Measurements from ENCODE around the gene PCSK4. TPM values are rescaled to one million over a fixed set of nuclear protein-coding genes. Genes with fewer than 3 reads are reported as not detected.

The PCSK4 gene
- polyA plus RNA-seq, 4 donors = 4.5 to 13.0 (median 8.8) TPM

- Histone ChIP-seq H3K9me3 (ENCODE audit: control insufficient read depth in 2 of 2, insufficient read depth in 1 of 2, low read depth in 1 of 2, low read length in 1 of 2) (peaks cover 0 to 18% of the 10 kb centered on the region in 2 donors), H3K4me3 (ENCODE audit: low read depth in 1 of 3, low read length in 3 of 3) (peak overlapping the region in 2 of 3 donors; percentile 11 to 95), H3K36me3 (ENCODE audit: control insufficient read depth in 3 of 3, insufficient read depth in 2 of 3, low read depth in 1 of 3, low read length in 3 of 3) (peaks cover 0 to 31% (median 0%) of the 10 kb centered on the region in 3 donors), H3K27me3 (ENCODE audit: control insufficient read depth in 3 of 3, insufficient read depth in 3 of 3, low read length in 3 of 3) (peaks cover 0 to 12% (median 0%) of the 10 kb centered on the region in 3 donors), H3K27ac (ENCODE audit: low read depth in 1 of 3, low read length in 2 of 3) (peak overlapping the region in 1 of 3 donors; percentile 87), H3K4me1 (ENCODE audit: control insufficient read depth in 3 of 3, insufficient read depth in 2 of 3, low read depth in 1 of 3, low read length in 2 of 3) (peaks cover 2 to 38% (median 6%) of the 10 kb centered on the region in 3 donors)
- DNase-seq (peak in 1 of 2 donors; percentile 72), FAIRE-seq (no peak)
- WGBS, 3 donors = 12 to 47% (median 27%) methylated on average over 17 to 25 of the region's 25 CpGs
These were observed 20.3 kb upstream of the PCSK4 start for GRCh38 chr19:1510442-1510806.

- DNase-seq (no peak), FAIRE-seq (no peak)
- peaks cover 2 to 38% (median 6%) of the 10 kb centered on the region in 3 donors for H3K4me1 ChIP-seq (ENCODE audit: control insufficient read depth in 3 of 3, insufficient read depth in 2 of 3, low read depth in 1 of 3, low read length in 2 of 3)
- WGBS, 3 donors = 49 to 53% (median 51%) methylated on average over 11 of the region's 11 CpGs
- peaks cover 0 to 18% of the 10 kb centered on the region in 2 donors for H3K9me3 ChIP-seq (ENCODE audit: control insufficient read depth in 2 of 2, insufficient read depth in 1 of 2, low read depth in 1 of 2, low read length in 1 of 2)
- peak overlapping the region in 1 of 3 donors; percentile 87 for H3K27ac ChIP-seq (ENCODE audit: low read depth in 1 of 3, low read length in 2 of 3)
- H3K4me3 ChIP-seq (ENCODE audit: low read depth in 1 of 3, low read length in 3 of 3) = peak overlapping the region in 1 of 3 donors; percentile 2
- H3K27me3 ChIP-seq (ENCODE audit: control insufficient read depth in 3 of 3, insufficient read depth in 3 of 3, low read length in 3 of 3) = peaks cover 0 to 6% (median 0%) of the 10 kb centered on the region in 3 donors
- peaks cover 0 to 37% (median 0%) of the 10 kb centered on the region in 3 donors for H3K36me3 ChIP-seq (ENCODE audit: control insufficient read depth in 3 of 3, insufficient read depth in 2 of 3, low read depth in 1 of 3, low read length in 3 of 3)
These were observed 19.7 kb upstream of the PCSK4 start for GRCh38 chr19:1509602-1510441.

- Histone ChIP-seq H3K4me1 (ENCODE audit: control insufficient read depth in 3 of 3, insufficient read depth in 2 of 3, low read depth in 1 of 3, low read length in 2 of 3) (peaks cover 2 to 46% (median 6%) of the 10 kb centered on the region in 3 donors), H3K36me3 (ENCODE audit: control insufficient read depth in 3 of 3, insufficient read depth in 2 of 3, low read depth in 1 of 3, low read length in 3 of 3) (peaks cover 0 to 39% (median 0%) of the 10 kb centered on the region in 3 donors), H3K9me3 (ENCODE audit: control insufficient read depth in 2 of 2, insufficient read depth in 1 of 2, low read depth in 1 of 2, low read length in 1 of 2) (peaks cover 0 to 18% of the 10 kb centered on the region in 2 donors), H3K4me3 (ENCODE audit: low read depth in 1 of 3, low read length in 3 of 3) (peak overlapping the region in 1 of 3 donors; percentile 24), H3K27ac (ENCODE audit: low read depth in 1 of 3, low read length in 2 of 3) (peak overlapping the region; percentile 17 to 67 (median 35)), H3K27me3 (ENCODE audit: control insufficient read depth in 3 of 3, insufficient read depth in 3 of 3, low read length in 3 of 3) (peaks cover 0 to 8% (median 2%) of the 10 kb centered on the region in 3 donors)
- DNase-seq = no peak
- FAIRE-seq = no peak
- WGBS, 3 donors = 32 to 36% (median 33%) methylated on average over 12 of the region's 12 CpGs
These were observed 18.3 kb upstream of the PCSK4 start for GRCh38 chr19:1508507-1508856.

GRCh38 chr19:1507763-1508506, 17.8 kb upstream of the PCSK4 start:
- Histone ChIP-seq H3K9me3 (ENCODE audit: control insufficient read depth in 2 of 2, insufficient read depth in 1 of 2, low read depth in 1 of 2, low read length in 1 of 2) (peaks cover 0 to 18% of the 10 kb centered on the region in 2 donors), H3K27me3 (ENCODE audit: control insufficient read depth in 3 of 3, insufficient read depth in 3 of 3, low read length in 3 of 3) (peaks cover 0 to 13% (median 2%) of the 10 kb centered on the region in 3 donors), H3K4me3 (ENCODE audit: low read depth in 1 of 3, low read length in 3 of 3) (peak overlapping the region in 2 of 3 donors; percentile 32 to 42), H3K36me3 (ENCODE audit: control insufficient read depth in 3 of 3, insufficient read depth in 2 of 3, low read depth in 1 of 3, low read length in 3 of 3) (peaks cover 0 to 39% (median 0%) of the 10 kb centered on the region in 3 donors), H3K4me1 (ENCODE audit: control insufficient read depth in 3 of 3, insufficient read depth in 2 of 3, low read depth in 1 of 3, low read length in 2 of 3) (peaks cover 2 to 52% (median 6%) of the 10 kb centered on the region in 3 donors), H3K27ac (ENCODE audit: low read depth in 1 of 3, low read length in 2 of 3) (peak overlapping the region; percentile 35 to 95 (median 91))
- FAIRE-seq (no peak), DNase-seq (peak; percentile 95 to 98)
- 2 to 4% (median 2%) methylated on average over 42 to 46 of the region's 46 CpGs for WGBS, 3 donors

- peaks cover 2 to 56% (median 6%) of the 10 kb centered on the region in 3 donors for H3K4me1 ChIP-seq (ENCODE audit: control insufficient read depth in 3 of 3, insufficient read depth in 2 of 3, low read depth in 1 of 3, low read length in 2 of 3)
- WGBS, 3 donors = 66 to 67% (median 66%) methylated on average over 22 to 23 of the region's 23 CpGs
These were observed 17.1 kb upstream of the PCSK4 start for GRCh38 chr19:1507192-1507660.

GRCh38 chr19:1505991-1506881, 16.1 kb upstream of the PCSK4 start:
- H3K4me1 ChIP-seq (ENCODE audit: control insufficient read depth in 3 of 3, insufficient read depth in 2 of 3, low read depth in 1 of 3, low read length in 2 of 3) = peaks cover 2 to 55% (median 6%) of the 10 kb centered on the region in 3 donors
- DNase-seq = no peak
- FAIRE-seq = no peak
- H3K27ac ChIP-seq (ENCODE audit: low read depth in 1 of 3, low read length in 2 of 3) = no peak overlapping the region
- peaks cover 0 to 15% of the 10 kb centered on the region in 2 donors for H3K9me3 ChIP-seq (ENCODE audit: control insufficient read depth in 2 of 2, insufficient read depth in 1 of 2, low read depth in 1 of 2, low read length in 1 of 2)
- no peak overlapping the region for H3K4me3 ChIP-seq (ENCODE audit: low read depth in 1 of 3, low read length in 3 of 3)
- 89 to 90% (median 89%) methylated on average over 44 to 45 of the region's 45 CpGs for WGBS, 3 donors
- peaks cover 0 to 13% (median 2%) of the 10 kb centered on the region in 3 donors for H3K27me3 ChIP-seq (ENCODE audit: control insufficient read depth in 3 of 3, insufficient read depth in 3 of 3, low read length in 3 of 3)
- peaks cover 0 to 39% (median 0%) of the 10 kb centered on the region in 3 donors for H3K36me3 ChIP-seq (ENCODE audit: control insufficient read depth in 3 of 3, insufficient read depth in 2 of 3, low read depth in 1 of 3, low read length in 3 of 3)

More at GRCh38 chr19:1507192-1507660, 17.1 kb upstream of the PCSK4 start:
- FAIRE-seq = no peak
- Histone ChIP-seq H3K36me3 (ENCODE audit: control insufficient read depth in 3 of 3, insufficient read depth in 2 of 3, low read depth in 1 of 3, low read length in 3 of 3) (peaks cover 0 to 39% (median 0%) of the 10 kb centered on the region in 3 donors), H3K9me3 (ENCODE audit: control insufficient read depth in 2 of 2, insufficient read depth in 1 of 2, low read depth in 1 of 2, low read length in 1 of 2) (peaks cover 0 to 15% of the 10 kb centered on the region in 2 donors), H3K27me3 (ENCODE audit: control insufficient read depth in 3 of 3, insufficient read depth in 3 of 3, low read length in 3 of 3) (peaks cover 0 to 13% (median 2%) of the 10 kb centered on the region in 3 donors), H3K4me3 (ENCODE audit: low read depth in 1 of 3, low read length in 3 of 3) (peak overlapping the region in 2 of 3 donors; percentile 32 to 42), H3K27ac (ENCODE audit: low read depth in 1 of 3, low read length in 2 of 3) (peak overlapping the region; percentile 34 to 95 (median 91))
- no peak for DNase-seq

GRCh38 chr19:1505012-1505411, 14.9 kb upstream of the PCSK4 start:
- FAIRE-seq (no peak), DNase-seq (no peak)
- no peak overlapping the region for H3K4me3 ChIP-seq (ENCODE audit: low read depth in 1 of 3, low read length in 3 of 3)
- H3K36me3 ChIP-seq (ENCODE audit: control insufficient read depth in 3 of 3, insufficient read depth in 2 of 3, low read depth in 1 of 3, low read length in 3 of 3) = peaks cover 0 to 37% (median 0%) of the 10 kb centered on the region in 3 donors
- H3K9me3 ChIP-seq (ENCODE audit: control insufficient read depth in 2 of 2, insufficient read depth in 1 of 2, low read depth in 1 of 2, low read length in 1 of 2) = peaks cover 0 to 17% of the 10 kb centered on the region in 2 donors
- H3K4me1 ChIP-seq (ENCODE audit: control insufficient read depth in 3 of 3, insufficient read depth in 2 of 3, low read depth in 1 of 3, low read length in 2 of 3) = peaks cover 2 to 48% (median 6%) of the 10 kb centered on the region in 3 donors
- no peak overlapping the region for H3K27ac ChIP-seq (ENCODE audit: low read depth in 1 of 3, low read length in 2 of 3)
- peaks cover 0 to 13% (median 2%) of the 10 kb centered on the region in 3 donors for H3K27me3 ChIP-seq (ENCODE audit: control insufficient read depth in 3 of 3, insufficient read depth in 3 of 3, low read length in 3 of 3)
- 77 to 81% (median 80%) methylated on average over 8 of the region's 8 CpGs for WGBS, 3 donors
